Left ventricle myocardium inferior (tissue), 1 donor: ENCODE data around the gene KCND3. TPM values are rescaled to one million over a fixed set of nuclear protein-coding genes. Genes with fewer than 3 reads are reported as not detected.

Source experiments
- DNase-seq: peaks from one replicate; pipeline ENCODE4 v3.0.0-alpha.2; 2020
- H3K27ac ChIP-seq: fragments of 200-600 bp; replicated peaks from 2 replicates; pipeline ENCODE4 v1.8.0; 2021
- H3K27me3 ChIP-seq: fragments of 200-600 bp; 2 replicates; pipeline ENCODE4 v1.8.0; 2021; ENCODE audit warnings: low read depth
- H3K36me3 ChIP-seq: fragments of 200-600 bp; 2 replicates; pipeline ENCODE4 v1.8.0; 2021
- H3K4me1 ChIP-seq: fragments of 200-600 bp; 2 replicates; pipeline ENCODE4 v1.8.0; 2021
- H3K4me3 ChIP-seq: fragments of 200-600 bp; 2 replicates; pipeline ENCODE4 v1.8.0; 2021; ENCODE audit warnings: mild to moderate bottlenecking, moderate library complexity
- H3K9me3 ChIP-seq: fragments of 200-600 bp; replicated peaks from 2 replicates; pipeline ENCODE4 v1.8.0; 2021
- intact Hi-C: fragments of 100-400 bp; cut with micrococcal nuclease; formaldehyde crosslinking; loops from one replicate; pipeline ENCODE4 v1.11.0; 2022
- total RNA-seq: library from RNA; stranded (reverse); fragmentation: NEBNext Ultra II Directional; extraction: Animal tissue kit (Norgen Biotek cat#: 25700); gene quantifications from one replicate; pipeline ENCODE4 v1.2.1, GENCODE V29; 2021
- TF ChIP-seq, protein P1 (sequence below): fragments of 200-600 bp; IDR thresholded peaks from 2 replicates; pipeline ENCODE4 v1.8.0; 2021; ENCODE audit warnings: antibody characterized with exemption, mild to moderate bottlenecking, borderline replicate concordance
- donor health status: DM: no; HTN: yes; CAD: no; lungs with severe emphysema.

The KCND3 gene
- total RNA-seq, 1 donor from 2014 or later: 19.2 TPM

DNA sequence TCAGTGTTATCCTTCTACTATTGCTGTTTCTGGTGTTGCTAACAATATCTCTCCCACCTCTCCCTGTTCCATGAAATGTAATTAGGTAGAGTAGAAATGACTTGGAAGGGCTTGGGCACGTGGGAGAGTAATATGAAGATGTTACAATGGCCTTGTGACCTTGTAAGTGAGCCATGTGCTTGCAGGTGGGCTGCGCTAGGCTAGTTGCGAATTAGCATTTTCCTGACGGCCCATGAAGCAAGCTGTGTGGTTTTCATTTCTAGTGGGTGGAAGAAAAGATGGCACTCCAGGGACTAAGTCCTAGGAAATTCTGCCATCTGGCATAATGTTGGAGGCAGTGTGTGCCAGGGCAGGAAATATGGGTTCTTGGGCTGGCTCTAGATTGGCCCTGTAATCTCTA, 241.5 kb downstream of the KCND3 start:
- Histone ChIP-seq H3K4me1 (peaks cover 57% of the 10 kb centered on the region), H3K27me3 (no peaks in the 10 kb centered on the region), H3K27ac (peak overlapping the region; percentile 4), H3K4me3 (no peak overlapping the region), H3K36me3 (no peaks in the 10 kb centered on the region), H3K9me3 (no peaks in the 10 kb centered on the region)
- no peak for DNase-seq
- intact Hi-C loops: loop anchor here (2.0 kb wide), 1 partner anchor 33 kb away; no protein-coding TSS in a partner anchor
- TF ChIP-seq, protein P1, sequence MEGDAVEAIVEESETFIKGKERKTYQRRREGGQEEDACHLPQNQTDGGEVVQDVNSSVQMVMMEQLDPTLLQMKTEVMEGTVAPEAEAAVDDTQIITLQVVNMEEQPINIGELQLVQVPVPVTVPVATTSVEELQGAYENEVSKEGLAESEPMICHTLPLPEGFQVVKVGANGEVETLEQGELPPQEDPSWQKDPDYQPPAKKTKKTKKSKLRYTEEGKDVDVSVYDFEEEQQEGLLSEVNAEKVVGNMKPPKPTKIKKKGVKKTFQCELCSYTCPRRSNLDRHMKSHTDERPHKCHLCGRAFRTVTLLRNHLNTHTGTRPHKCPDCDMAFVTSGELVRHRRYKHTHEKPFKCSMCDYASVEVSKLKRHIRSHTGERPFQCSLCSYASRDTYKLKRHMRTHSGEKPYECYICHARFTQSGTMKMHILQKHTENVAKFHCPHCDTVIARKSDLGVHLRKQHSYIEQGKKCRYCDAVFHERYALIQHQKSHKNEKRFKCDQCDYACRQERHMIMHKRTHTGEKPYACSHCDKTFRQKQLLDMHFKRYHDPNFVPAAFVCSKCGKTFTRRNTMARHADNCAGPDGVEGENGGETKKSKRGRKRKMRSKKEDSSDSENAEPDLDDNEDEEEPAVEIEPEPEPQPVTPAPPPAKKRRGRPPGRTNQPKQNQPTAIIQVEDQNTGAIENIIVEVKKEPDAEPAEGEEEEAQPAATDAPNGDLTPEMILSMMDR: no peak

DNA sequence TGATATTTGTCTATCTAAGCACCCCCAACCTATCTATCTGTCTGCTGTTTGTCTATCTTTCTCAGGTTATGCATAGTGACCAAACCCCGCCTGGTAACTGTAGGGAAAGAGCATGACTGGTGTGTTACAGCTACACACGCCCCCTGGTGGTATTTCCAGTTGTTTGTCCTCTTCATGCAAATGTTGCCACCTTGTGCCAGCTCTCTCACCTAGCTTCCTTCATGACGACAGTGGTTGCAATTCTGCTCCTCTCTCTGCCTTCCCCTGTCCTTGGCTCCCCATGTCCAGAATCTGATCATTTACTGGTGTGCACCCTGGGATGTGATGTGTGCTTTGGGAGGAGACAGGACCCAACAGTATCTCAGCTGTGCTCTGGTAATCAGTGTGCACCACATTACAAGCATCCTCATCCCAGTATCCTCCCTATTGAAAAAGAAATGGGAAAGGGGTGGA, 242.2 kb downstream of the KCND3 start:
- no peaks in the 10 kb centered on the region for H3K27me3 ChIP-seq
- H3K4me1 ChIP-seq: peaks cover 60% of the 10 kb centered on the region
- peak overlapping the region; percentile 82 for H3K27ac ChIP-seq
- H3K36me3 ChIP-seq: no peaks in the 10 kb centered on the region
- DNase-seq: no peak
- TF ChIP-seq, protein P1: peak; percentile 75
- H3K9me3 ChIP-seq: no peaks in the 10 kb centered on the region
- intact Hi-C loops: loop anchor here (2.0 kb wide), 1 partner anchor 33 kb away; no protein-coding TSS in a partner anchor
- H3K4me3 ChIP-seq: no peak overlapping the region

DNA sequence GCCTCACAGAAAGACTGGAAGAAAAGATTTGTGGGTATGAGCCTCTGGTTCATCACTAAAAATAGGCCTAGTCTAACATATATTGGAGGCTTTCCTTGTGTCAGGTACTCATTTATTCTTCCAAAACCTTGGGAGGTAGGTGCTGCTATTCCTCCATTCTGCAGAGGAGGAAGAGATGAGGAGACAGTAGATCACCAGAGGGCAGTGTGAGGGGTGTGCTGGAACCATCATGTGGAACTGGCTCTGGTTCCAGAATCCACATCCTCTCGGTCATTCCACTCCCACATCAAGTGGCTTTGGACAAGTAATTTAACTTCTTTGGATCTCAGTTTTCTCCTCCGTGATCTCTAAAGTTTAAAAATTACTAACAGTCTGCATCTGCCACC, 242.9 kb downstream of the KCND3 start:
- TF ChIP-seq, protein P1: no peak
- H3K9me3 ChIP-seq: no peaks in the 10 kb centered on the region
- no peak for DNase-seq
- intact Hi-C loops: loop anchor here (2.0 kb wide), 1 partner anchor 32 kb away; no protein-coding TSS in a partner anchor
- H3K27me3 ChIP-seq: no peaks in the 10 kb centered on the region
- H3K4me1 ChIP-seq: peaks cover 57% of the 10 kb centered on the region
- H3K36me3 ChIP-seq: no peaks in the 10 kb centered on the region
- no peak overlapping the region for H3K4me3 ChIP-seq
- H3K27ac ChIP-seq: peak overlapping the region; percentile 82

DNA sequence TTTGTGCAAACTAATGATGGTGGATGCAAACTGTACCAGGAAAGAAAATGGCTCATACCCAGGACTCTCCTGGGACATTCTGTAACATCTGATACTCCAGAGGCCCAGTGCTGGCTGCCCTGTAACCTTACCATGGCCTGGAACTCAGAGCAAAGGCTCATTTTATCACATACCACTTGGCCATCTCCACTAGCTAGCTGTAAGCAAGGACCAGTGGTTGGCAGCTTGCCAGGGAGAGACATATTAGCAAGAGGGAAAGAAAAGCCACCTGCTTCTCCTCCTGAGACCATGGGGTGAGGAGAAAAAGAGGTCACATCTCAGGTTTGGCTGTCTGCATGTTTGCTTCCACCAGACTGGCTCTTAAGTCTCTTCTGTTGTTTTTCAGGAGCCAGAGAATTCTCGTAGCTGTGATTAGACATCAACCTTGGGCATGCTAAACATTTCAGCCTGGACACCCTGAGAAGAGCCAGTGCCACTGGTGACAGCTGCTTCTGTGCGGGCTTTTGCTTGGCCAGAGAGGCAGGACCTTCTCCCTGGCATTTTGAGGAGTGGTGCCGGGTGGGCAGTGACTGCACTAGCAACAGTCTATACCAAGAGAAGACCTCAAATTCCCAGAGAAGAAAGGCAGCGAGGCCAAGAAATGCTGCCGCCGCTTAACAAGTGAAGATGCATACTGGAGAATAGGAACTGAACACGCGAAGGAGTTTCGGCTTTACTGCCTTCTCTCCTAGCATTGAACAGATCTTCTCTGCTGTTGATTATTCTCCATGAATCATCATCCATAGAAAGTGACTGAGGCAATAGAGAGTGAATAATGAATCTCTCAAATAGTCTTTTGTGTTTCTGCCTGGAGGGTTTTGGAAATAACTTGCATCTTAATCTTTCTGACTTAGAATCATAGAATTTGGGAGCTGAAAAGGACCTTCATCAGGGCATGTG, 243.5 kb downstream of the KCND3 start:
- Histone ChIP-seq H3K4me1 (peaks cover 60% of the 10 kb centered on the region), H3K36me3 (no peaks in the 10 kb centered on the region), H3K27me3 (no peaks in the 10 kb centered on the region), H3K9me3 (no peaks in the 10 kb centered on the region), H3K27ac (peak overlapping the region; percentile 82), H3K4me3 (no peak overlapping the region)
- no peak for DNase-seq
- TF ChIP-seq, protein P1: no peak
- intact Hi-C loops: loop anchor here (2.0 kb wide), 1 partner anchor 31 kb away; no protein-coding TSS in a partner anchor

DNA sequence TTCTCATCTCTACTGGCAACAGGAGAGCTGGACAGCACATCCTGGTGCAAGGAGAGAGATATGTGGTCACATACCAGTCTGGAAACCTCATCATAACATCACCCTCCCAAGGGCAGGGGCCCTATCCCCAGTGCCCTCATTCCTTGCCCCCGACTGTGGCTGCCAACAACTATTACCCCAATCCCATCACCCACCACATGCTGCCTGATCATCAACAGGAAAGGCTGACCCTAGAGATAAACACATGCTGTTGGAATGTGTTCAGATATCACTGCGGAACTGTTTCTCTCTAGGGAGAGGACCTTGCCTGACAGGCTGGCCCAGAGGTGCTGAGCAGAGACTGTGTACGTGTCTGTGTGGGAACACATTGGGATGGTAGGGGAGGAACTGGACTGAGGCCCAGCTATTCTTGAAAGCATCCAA, 245.8 kb downstream of the KCND3 start:
- intact Hi-C loops: no loop called here
- TF ChIP-seq, protein P1: no peak
- Histone ChIP-seq H3K9me3 (no peaks in the 10 kb centered on the region), H3K4me3 (no peak overlapping the region), H3K27me3 (no peaks in the 10 kb centered on the region), H3K4me1 (peaks cover 80% of the 10 kb centered on the region), H3K27ac (peak overlapping the region; percentile 82), H3K36me3 (no peaks in the 10 kb centered on the region)
- peak; percentile 51 for DNase-seq
